GM18867 (cell line): ENCODE measurements around the gene MYO5C.
"Not testable (repeated sequence)": the region's sequence is repeated elsewhere in the genome, so short reads cannot be mapped to it uniquely, and the experiment has no call there.

Source experiments
- ATAC-seq: cut with Tn5 transposase; IDR thresholded peaks from one replicate; pipeline ENCODE4 v1.9.1; 2021; ENCODE audit warnings: mild to moderate bottlenecking, moderate library complexity; ENCODE audit not compliant: unreplicated experiment

Gene MYO5C

DNA sequence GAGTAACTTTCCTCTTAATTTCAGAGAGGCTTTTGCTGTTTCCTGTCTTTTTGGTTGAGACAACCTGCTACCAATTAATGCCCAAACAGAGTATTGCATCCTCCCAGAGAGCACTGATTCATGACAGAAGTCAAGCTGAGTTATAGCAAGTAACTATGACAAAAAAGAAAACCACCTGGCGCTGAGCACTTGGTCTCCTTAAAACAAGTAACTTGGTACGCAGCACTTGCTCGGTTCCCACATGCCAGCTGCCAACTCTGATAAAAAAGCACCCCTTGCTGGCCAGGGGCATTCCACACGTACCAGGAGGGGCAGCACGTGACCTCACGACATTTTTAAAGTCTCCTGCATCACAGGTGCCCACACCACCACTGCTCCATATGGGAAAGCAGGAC, 13.5 kb upstream of the MYO5C start:
- peak; percentile 61 for ATAC-seq

DNA sequence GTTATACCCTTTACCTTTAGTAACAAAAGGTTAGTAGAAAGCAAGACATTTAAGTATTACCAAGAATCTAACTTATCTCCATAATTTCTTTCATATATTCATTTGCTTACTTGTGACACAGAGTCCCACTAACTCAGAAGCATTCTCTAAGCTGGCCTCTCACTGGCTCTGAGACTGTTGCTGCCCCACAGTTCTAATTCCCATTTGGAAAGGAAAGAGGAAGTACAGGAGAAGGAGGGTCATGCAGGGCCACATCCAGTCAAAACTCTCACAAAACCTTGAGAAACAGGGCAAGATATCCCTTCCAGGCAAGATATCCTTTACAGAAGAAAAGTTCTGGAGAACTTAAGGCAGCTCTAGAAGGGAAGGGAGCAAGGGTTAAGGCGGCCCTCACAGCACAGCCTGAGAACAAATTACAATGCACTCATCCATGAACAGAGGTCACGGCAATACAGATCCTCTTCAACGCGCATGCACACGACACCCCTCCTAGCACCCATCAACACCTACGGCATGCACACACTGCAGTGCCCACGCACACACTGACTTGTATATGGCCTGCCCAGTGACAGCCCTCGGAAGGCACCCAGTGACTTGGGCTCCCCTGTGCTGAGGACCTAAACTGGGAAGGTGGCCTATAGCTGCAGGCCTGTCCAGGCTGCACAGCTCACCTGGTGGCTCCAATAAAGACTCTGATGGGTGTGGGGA, 13.0 kb upstream of the MYO5C start:
- peak; percentile 83 for ATAC-seq

DNA sequence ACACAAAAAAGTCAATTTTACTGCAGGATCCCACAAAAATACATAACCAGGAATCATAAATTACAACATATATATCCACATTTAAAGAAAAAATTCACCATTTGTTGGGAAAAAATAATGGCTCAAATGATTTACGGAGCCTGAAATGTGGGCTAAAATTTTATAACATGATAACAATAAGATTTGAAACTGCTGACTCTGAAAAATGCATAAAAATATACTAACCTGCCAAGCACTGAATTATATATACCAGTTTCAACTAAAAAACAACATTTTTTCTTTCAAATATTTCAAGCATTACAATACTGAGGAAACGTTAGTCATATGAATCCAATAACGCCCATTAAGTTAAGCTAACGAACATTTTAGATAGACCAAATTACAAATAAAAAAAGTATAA, 12.2 kb upstream of the MYO5C start:
- no peak for ATAC-seq

DNA sequence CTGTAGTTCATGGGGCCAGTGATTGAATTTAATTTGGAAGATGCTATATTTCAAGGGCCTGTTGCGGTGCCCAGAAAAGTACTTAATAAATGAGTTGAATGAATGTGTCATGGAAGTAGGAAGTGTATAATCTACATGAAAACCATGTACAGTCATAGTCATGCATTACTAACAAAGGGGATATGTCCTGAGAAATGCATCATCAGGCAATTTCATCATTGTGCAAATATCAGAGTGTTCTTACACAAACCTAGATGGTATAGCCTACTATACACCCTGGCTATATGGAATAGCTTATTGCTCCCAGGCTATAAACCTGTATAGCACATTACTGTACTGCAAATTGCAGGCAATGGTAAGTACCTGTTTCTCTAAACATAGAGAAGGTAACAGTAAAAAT, 10.7 kb upstream of the MYO5C start:
- no peak for ATAC-seq

DNA sequence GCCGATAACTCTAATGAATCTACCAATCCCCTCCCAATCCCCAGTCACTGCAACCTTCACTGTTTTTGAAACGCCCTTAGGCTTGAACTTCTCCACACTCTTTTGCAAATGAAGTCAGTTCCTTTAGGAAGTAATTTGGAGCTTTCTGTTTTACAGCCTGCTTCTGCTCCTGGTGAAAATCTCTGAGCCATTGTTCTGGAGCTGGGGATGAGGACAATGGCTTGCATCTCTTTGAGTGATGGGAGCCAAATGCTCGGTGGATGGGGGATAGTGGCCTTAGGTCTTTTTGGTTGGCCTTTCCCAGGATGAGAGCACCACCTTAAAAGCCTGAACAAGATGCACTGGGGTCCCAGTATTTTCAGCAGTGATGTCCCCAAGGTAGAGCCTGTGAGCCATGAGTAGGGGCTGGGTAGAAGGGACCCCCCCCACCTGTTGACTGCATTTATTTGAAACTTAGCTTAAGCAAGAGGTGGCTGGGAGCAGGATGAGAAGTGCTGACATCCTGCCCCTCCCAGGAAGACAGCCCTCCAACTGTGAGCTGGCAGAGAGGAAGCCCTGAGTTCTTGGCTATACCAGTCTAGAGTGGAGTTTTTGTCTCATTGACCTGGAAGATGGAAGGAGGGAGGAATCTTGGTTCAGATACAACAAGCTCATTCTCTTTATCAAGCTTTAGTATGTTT, 7.6 kb upstream of the MYO5C start:
- no peak for ATAC-seq

DNA sequence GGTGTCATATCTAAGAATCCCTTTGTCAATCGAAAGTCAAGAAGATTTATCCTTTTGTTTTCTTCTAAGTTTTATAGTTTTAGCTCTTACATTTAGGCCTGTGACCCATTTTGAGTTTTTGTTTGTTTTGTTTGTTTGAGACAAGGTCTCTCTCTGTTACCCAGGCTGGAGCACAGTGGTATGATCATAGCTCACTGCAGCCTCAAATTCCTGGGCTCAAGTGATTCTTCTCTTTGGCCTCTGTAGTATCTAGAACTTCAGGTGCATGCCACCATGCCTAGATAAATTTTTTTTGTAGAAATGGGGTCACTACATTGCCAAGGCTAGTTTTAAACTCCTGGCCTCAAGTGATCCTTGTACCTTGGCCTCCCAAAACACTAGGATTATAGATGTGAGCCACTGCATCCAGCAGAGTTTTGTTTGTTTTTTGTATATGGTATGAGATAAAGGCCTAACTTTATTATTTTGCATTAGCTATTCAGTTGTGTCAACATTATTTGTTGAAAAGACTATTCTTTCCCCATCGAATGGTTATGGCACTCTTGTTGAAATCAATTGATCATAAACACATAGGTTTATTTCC, 5.8 kb upstream of the MYO5C start:
- ATAC-seq = no peak

DNA sequence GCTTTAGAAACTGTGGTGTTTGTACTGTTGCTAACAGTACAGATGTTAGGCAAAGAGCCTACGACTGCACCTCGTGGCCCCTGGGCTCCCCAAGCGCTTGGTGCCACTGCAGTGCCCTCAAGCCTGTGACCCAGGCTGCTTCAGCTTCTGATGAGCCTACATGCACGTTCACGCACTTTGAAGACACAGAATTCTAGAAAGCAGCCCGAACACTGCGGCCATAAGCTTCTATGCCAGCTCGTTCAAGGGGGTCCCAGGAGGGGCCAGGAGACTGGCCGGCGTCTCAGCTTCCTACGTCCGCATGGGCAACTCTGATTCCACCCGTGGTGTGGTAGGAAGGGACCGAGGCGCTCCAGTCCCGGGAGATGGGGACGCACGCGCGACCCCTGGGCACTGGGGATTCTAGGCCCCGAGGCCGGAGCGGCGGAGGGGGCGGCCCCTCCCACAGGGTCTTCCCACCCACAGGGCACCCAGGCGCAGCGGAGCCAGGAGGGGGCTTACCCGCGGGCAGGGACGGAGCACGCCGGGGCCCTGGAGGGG, 653 bp downstream of the MYO5C start:
- ATAC-seq = no peak

DNA sequence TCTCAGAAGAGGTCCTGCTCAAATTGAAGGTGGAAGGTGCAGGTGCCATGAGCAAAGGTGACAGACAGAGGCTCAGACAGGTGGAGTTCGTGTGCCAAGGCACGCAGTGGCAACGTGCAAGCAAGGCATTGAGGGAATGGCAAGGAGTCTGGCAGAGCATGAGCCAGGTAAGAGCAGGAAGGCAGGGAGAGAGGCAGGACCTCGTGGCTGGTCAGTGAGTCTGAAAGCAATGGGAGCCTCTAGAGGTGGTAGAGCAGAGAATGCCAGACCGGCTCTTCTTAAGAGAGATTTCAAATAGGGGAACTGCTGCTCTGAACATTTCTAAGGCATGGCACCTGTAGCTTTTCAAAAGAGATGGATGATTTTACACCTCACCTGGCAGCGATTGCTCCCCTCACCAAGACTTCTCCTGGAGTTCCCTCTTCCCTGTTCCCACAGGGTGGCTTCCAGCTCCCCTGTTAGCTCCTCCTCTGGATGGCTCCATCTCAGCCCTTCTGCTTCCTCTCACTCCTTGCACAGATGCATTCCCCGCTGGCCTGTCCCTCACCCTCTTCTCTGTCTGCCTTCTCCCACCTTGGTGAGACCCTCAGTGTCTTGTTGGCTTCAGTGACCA, 2.7 kb downstream of the MYO5C start:
- no peak for ATAC-seq

DNA sequence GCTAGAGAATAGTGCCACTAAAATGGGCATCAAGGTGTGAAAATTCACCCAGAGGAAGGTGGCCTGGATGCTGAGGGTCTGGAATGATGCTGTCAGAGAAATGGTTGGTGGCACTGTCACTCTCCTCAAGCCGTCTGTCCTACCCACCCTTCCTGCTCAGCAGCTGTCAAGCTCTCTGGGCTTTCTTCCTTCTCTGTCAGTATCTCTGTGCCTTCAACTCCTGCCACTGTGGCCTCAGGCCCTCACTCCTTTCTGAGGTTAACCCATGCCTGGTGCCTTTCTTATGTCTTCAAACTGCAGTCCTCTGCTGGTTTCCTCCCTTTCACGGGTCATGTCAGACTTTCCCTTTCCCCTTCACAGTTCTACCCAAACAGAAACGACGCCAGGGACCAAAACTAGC, 4.4 kb downstream of the MYO5C start:
- peak; percentile 60 for ATAC-seq

DNA sequence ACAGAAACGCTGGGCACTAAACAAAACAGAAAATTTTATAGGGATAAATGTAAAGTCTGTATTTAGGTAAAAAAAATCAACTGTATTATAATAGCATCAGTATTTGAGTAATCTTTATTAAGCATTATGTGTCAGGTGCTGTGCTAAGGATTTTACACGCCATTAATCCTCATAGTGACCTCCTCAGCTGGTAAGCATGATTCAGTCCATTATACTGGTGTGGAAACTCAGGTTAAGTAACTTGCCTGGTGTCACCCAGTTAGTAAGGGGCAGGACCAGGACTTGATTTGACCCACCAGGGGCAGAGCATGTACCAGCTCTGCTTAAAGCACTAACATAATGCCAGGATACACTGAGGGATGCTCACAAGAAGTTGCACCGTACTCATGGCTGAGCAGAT, 4.8 kb downstream of the MYO5C start:
- peak; percentile 16 for ATAC-seq

DNA sequence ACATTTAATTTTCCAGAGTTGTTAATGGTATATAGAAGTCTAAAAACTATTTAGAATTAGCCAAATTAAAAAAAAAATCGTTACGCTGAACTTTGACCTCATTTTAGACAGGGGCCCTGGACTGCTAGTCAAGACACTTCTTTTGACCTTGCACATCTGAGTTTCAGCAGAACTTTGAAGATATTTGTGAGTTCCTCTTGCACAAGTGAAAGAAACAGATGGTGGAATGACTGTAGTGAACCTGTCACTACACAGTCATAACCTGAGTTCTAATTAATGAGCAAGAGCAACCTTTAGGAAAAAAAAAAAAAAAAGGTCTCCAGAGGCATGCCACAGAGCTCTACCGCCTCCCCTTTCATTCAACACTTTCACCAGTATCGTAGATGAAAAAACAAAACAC, 5.3 kb downstream of the MYO5C start:
- ATAC-seq = peak; percentile 67

DNA sequence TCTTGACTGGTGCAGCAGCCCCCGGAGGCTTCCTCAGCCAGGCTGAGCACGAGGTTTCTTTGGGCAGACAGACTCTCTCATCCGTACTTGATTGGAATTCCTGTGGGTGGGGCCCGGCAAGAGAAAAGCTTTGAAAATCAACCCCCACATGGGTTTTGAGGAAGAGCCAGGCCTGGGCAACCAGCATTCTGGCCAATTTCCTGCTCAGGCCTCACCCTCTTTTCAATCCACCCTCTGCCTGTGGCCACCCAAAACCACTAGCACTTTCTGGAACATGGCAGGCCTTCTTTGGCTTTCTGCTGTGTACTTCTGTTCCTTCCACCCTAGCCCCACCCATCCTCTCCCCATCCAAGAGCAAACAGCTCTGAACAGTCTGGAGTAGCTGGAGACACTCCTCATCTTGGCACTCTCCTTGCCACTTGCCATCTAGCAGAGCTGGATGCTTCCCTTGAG, 5.9 kb downstream of the MYO5C start:
- no peak for ATAC-seq

DNA sequence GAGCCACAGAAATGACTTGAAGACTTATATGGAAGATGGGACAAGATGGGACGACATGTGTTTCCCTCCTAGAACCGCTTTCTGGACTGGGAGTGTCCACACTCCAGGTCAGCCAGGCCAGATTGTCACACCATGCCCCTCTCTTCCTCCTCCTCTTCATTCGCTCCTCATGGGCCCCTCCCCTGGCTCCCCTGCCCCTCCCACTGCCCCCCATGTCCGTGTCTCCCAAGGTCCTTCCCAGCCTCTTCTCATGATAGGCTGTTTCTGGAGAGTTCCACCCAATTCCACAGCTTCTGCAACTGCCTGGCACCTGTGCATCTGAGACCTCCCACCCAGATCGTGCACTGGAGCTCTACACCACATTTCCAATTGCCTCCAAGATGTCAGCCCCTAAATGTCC, 6.6 kb downstream of the MYO5C start:
- no peak for ATAC-seq

DNA sequence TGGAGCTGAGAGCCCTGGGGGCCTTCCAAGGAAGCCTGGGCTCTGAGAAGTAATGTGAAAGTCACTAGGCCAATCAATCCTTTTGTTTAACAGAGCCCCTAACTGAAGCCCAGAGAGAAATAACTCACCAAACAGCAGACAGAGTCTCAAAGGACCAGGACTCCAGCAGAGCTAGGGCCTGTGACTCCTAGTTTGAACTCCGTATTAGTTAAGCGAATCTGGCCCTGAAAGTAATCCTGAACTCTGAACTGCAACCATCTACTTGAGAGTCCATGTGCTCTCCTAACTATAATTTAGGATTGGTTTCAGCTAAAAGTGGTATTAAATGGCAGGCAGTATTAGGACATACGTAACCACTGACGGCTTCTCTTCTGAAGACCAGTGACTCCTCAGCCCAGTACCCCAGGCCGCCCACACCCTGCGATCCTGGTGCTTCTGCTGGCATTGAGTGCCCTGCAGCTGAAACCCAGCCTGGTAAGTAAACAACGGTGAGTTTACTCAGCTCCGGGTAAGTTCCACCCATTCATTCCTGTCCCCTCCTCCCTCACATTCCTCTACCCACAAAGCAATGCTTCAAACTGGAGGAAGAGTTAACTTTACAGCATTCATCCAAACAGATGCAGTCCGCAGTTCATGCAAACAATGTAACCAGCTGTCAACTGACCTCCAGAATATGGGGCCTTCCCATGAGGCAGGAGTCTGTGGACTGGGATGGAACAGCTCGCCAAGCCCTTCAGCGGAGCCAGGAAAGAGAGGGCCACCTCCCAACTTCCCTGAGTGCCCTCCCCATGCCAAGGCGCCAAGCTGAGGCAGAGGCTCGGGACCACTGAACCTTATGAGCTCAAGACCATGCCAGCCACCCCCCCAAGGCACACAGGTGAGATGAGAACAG, 7.3 kb downstream of the MYO5C start:
- ATAC-seq = no peak

DNA sequence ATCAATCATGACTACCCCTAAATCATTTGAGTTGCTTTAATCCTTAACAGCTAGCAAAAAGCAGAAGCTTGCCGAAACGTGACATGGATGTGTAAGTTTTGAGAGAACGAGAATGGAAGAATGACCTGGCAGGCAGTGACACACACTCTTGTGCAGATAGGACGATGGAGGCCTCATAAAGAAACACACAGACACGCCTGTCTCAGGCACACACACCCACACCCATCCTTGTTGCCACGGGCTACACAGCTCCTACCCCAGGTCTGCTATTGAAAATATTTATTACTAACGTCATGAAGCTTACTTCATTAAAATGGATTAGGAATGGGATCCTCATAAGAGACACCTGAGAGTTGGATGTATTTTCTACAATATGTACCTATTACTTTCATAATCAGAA, 8.5 kb downstream of the MYO5C start:
- no peak for ATAC-seq

DNA sequence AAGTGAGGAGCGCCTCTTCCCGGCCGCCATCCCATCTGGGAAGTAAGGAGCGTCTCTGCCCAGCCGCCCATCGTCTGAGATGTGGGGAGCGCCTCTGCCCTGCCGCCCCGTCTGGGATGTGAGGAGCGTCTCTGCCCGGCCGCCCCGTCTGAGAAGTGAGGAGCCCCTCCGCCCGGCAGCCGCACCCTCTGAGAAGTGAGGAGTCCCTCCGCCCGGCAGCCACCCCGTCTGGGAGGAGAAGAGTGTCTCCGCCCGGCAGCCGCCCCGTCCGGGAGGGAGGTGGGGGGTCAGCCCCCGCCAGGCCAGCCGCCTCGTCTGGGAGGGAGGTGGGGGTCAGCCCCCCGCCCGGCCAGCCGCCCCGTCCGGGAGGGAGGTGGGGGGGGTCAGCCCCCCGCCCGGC, 9.7 kb downstream of the MYO5C start:
- not testable (repeated sequence) for ATAC-seq

DNA sequence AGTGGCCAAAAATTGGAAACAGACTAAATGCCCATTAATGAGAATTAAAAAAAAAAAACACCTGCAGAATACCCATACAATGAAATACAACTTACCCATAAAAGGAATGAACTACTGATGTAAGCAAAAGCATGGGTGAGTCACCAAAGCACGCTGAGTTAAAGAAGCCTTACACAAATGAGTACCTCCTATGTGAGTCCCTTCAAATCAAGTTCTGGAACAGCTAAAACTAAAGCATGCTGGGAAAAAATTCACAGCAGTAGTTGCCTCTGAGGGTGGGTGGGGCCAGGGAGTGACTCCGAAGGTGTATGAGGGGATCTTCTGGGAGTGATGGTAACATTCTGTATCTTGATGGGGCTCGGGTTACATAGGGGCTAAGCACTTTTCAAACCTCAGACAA, 11.4 kb downstream of the MYO5C start:
- no peak for ATAC-seq

DNA sequence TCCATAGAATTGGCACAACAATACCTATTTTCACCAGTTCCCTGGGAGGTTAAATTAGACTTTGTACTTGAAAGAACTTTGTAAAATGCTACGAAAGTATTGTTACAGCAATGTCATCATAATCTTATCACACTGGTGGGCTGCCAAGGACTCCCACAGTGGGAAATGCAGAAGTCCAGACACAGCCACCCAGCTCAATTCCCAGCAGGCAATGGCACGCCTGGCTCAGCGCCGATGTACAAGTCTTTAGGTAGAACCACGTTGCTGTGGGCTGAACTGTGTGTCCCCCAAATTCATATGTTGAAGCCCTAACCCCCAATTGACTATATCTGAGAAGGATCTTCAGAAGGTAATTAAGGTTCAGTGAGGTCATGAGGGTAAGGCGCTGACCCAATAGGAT, 12.3 kb downstream of the MYO5C start:
- ATAC-seq = no peak

DNA sequence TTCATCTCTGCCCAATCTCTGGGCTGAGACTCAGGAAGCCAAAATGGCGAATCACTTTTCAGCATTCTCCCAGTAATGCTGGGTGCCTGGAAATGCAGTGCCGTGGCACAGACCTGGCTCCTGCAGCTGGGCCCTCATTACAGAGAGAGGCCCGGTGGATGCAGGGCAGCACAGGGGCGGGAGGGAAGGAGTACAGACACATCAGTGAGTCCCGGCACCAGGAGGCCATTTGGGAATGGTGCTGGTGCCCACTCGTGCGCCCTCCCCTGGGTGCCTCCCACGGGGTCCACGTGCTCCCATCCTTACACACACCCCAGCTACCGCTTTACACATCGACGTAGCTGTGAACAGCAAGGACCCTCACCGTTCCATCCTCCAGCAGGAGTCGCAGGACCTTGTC, 13.2 kb downstream of the MYO5C start:
- ATAC-seq = no peak
